PFSK-1 (cell line): ENCODE data around the gene TEAD4.

Source experiments
- POLR2AphosphoS5 ChIP-seq: IDR thresholded peaks from 2 replicates; pipeline ENCODE4 v1.6.1; 2012; ENCODE audit warnings: low read depth, mild to moderate bottlenecking, control low read depth, low read length, moderate library complexity
- REST ChIP-seq, 2 experiments: IDR thresholded peaks; 2 replicates each; pipeline versions ENCODE4 v1.6.1 to v1.8.0; 2011 to 2012; ENCODE audit warnings: low read depth in 2 of 2, low read length in 2 of 2, control low read depth in 1 of 2, inconsistent platforms in 1 of 2, mild to moderate bottlenecking in 1 of 2, moderate library complexity in 1 of 2; ENCODE audit not compliant: insufficient read depth in 1 of 2

- TF ChIP-seq POLR2AphosphoS5 (no peak), REST (IDR thresholded peaks at IDR 0.05; ENCODE audit: insufficient read depth in 1 of 2, low read depth in 2 of 2, low read length in 2 of 2) (no peak)
Observed at GRCh38 chr12:3061059-3061458, 101.9 kb downstream of the TEAD4 start.
